GM21526 (cell line): ENCODE measurements around the gene SLC1A2.

Experiments used
- ATAC-seq: cut with Tn5 transposase; IDR thresholded peaks from one replicate; pipeline ENCODE4 v1.9.1; 2021; ENCODE audit warnings: moderate library complexity; ENCODE audit not compliant: unreplicated experiment, low FRiP score

The SLC1A2 gene

DNA sequence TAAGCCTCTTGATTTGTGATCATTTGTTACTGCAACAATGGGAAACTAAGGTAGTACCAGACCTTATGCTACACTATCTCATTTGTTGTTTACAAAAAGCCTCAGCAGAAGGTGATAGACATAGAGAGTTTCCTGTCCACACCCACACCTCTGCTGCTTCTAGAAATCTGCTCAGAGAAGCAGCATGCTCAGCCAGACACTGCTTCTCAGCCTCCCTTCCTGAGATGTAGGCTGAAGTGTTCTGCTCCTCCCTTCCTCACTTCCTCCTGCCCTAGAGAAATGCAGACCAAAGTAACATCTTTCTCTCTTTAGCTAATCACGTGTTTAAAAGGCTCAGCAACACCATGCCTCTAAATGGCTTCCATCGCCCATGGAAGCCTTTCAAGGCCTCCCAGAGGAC lies 88.4 kb downstream of the SLC1A2 start:
- ATAC-seq = peak; percentile 74

DNA sequence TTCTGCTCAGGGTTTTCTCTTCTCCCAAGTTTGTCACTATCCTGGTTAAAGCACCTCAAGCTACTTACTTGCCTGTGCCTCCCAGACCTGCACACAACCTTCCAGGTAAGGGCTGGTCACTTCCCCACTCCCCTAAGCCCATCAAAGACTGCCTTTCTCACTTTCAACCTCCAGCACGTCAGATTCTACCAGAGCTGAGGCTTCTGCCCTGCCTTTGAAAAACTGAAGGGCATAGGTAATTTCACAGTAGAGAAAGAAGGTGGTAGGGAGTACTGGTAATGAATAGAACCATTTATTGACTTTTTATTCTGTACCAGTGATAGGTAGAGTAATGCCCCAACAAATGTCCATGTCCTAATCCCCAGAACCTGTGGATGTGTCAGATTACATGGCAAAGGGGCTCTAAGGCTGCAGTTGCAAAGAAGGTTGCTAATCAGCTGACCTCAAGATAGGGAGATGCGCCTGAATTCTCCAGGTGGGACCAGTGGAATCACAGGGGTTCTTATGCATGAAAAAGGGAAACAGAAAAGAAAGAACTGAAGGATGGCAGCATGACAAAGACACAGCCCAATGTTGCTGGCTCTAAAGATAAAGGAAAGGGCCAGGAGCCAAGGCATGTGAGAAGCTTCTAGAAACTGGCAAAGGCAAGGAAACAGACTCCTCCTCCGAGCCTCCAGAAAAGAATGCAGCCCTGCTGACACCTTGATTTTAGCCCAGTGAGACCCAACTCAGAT lies 89.0 kb downstream of the SLC1A2 start:
- ATAC-seq = no peak

DNA sequence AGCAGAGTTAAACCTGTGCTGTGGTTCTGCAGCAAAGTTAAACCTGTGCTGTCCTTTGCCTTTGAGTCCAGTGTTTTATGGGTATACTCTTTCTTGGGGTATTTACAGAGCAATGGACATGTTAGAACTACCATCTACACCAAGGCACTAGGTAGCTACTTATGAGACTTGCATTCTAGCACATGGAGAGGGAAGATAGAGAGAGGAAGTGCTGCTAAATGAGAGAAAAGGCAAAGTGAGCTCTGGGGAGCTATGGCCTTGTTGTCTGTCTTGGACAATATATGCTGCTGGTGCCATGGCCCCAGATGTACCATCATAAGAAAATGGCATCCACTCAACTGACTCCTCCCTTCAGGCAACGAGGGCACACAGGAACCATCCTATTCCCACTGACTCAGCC lies 91.5 kb downstream of the SLC1A2 start:
- ATAC-seq = no peak

DNA sequence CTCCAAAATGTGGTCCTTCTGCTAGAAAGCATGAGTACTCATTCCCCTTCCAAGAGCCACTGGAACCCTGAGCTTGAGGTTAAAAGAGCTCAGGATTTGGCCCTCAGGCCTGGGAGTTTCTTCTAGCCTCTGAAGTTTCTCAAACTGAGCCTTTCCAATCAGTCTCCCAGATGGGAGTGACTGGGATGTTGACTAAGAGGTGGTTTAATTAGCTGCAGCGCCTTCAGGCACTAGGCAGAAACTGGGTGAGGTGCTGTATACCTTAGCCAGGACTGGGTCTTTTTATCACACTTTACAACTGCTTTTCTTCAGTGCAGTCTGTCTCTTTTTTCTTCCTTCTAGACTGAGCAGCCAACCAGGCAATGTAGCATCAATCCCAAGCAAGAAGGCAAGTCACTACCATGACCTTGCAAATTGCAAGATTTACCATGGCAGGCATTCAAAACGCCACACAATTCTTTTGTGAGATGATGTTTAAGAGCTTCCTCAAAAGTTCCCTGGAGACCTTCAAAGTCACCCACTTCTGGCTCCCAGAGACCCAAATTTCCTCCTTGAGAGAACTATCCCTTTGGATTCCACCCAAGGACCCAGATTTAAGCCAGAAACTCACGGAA lies 93.0 kb downstream of the SLC1A2 start:
- ATAC-seq = no peak

DNA sequence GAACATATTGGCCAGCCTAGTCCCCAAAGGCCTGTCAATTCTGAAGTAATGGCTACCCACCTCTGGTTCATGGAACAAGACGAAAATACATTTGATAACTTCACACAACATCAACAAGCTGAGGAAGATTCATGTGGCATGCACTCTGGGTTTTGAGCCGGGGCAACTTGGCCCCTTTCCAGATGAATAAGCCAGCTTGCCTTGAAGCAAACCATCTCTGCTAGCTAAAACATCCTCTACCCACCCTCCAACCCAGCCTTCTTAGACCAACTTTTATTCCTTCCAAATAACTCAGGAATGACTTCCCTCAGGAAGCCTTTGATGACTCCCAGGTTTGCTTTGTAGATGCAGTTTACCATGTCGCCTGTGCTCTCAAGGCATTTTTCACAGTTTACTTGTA lies 94.4 kb downstream of the SLC1A2 start:
- no peak for ATAC-seq

DNA sequence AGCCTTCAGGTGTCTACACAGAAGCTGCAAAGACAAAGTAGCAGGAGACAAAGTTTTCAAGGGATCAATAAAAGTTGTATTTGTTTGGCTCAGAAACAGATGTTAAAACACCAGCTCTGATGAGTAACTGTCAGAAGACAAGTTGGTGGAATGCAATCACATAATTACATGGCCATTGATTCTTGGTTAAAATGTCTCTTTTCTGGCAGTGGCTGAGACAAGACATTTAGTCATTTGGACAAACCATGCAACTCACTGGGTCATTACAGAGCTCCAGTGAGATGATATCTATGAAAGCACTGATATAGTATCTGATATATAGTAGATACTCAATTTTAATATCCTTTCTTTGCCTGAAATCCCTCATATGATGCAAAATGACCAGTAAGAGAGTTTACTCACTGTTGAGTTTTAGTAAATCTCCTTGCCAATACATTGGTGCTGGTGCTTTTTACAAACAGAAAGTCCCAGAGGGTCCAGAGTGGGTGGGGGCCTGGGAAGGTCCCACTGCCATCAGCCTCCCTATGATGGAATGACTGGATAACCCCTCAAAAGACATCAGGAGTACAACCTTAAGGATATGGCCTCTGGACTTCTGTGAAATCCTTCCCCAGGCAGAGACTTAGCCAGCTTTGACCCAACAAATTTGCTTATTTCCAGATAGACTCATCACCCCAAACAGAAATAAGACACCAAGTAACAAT lies 95.0 kb downstream of the SLC1A2 start:
- no peak for ATAC-seq

DNA sequence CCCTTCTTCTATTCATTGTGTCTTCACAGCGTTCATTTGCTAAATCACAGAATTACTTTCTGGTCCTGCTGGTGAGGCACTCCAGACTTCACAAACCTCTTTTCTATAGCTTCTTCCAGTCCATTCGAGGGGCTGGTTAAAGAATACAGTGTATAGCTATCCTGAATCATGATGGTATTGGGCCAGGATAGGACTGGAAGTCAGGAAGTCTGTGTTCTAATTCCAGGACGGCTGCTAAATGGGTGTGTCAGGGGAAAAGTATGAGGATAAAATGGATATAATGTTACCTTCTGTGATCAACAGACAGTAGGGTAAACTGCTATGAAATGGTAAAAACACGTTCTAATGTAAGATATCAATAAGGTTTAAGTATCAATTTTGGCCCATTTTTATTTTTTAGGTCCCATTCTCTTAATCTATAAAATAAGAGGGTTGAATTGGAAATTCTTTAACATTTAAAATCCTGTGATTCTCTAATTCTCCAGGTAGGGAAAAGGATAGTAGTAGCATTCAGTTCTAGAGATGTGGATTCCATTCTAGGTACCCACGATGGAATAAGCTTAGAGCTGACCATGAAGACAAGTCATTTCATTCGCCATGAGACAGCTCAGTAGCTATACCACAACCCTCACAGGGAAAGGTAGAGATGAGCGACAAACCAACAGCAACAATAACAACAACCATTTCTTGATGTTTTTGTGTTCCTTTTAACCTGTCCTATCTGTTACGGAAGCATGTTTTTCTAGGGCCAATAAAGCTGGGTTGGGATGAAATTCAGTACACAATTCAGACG lies 96.1 kb downstream of the SLC1A2 start:
- no peak for ATAC-seq

DNA sequence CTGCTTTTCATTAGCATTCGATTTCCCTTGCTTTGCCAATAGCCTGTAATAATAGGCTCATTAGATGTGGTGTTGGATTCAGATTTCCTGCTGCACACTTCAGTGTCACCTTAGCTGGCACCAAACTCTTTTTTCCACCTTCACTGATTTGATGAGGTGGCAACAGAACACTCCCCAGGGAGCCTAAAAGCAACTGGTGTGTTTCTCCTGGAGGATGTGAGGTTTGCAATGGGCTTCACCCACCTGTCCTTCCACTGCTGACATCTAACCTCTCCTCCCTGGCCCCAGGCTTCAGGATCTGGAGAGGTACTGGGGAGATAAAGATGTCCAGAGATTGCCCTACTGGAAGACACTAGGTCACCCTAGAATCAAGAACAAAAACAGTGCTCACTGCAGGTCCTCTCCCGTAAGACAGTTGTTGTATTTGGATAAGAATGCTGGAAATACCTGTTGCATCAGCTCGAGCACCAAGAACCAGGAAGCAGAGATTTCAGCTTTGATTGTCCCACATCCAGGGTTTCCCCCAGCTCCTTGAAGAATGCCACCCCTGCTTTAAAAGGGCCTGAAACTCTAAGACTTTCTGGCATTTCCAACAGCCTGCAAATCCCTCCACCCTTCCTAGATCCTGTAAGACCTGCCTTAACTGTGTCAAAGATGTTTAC lies 96.9 kb downstream of the SLC1A2 start:
- ATAC-seq = no peak

DNA sequence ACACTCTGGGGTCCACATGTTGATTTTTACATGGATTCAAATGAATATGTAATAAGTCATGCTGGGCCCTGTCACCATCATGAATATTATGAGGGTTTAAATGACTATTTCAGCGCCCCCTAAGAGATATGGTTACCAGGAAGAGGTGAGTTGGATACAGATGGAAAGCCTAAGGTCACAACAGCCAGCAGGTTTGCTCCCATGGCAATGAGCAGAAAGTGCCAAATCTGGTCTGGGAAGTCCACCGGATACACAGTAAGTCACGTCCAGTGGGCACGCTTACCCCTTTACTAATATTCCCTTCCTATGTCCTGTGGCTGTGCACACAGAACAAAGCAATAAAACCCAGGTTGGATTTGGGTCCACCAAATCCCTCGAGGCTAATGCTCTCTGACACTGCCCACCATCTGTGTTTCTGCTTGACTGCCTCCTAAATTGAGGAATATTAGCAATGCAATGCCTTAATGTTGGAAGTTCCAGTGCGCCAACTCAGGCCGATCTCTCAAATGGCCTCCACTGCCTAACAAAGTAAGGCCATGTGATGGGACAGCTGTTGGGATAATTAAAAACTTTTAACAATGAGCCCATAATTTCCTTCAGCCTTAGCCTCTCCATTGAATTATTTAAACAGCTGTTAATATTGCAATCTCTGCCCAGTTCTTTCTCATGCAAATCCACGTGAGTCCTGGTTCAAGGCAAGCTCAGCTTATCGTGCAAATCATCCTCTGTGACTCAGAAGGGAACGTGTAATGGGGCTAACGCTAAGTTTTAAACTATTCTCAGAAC lies 97.6 kb downstream of the SLC1A2 start:
- ATAC-seq = no peak

DNA sequence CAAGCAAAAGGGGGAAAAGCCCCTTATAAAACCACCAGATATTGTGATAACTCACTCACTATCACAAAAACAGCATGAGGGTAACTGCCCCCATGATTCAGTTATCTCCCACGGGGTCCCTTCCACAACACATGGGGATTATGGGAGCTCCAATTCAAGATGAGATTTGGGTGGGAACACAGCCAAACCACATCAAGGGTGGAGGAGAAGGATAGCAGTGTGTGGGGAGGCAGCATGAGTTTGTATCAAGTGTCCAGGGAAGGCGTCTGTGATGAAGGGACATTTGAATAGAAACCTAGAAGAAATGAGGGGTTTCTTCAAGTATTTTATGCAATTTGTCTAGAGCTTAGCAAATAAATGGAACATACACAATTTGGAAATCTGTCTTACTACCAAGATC lies 98.2 kb downstream of the SLC1A2 start:
- ATAC-seq = no peak

DNA sequence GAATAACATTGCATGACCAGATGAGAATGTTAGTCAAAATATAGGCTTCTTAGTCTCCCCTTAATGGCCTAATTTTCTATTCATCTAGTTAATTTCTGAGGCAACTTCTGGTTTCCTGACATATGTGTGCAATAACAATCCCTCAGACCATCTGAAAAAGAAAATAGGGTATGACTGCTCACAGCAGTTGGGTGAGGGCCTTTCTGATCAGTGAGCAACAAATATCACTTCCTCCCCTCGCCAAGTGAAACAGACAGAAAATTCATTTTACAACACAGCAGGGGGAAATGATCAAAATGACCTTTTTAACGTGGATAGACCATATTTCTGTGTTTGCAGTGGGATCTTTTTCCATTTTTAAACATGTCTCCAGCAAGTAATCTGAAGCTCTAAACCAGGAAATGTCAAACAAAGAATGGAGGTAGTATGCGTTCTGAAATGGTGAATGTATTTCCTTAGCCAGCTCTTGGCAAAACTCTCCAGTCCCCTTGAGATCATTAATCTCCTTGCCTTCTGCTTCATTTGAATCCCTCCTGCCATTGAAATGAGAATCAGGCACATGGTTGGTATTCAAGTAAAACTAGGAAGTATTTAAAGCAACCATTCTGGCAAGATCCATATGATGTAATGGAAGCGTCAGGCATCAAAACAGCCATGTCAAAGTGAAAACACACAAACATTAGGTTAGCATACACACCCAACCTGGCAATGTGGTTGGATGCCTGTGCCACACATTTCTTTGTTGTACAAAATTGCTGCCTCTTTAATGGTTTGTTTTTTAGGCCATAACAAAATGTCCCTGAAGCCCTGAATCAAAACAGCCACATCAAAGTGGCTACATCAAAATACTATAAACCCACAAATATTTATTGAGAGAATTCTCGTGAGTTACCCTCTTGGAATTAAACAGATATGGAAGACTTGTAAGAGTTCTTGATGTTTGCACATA lies 100.1 kb downstream of the SLC1A2 start:
- no peak for ATAC-seq

DNA sequence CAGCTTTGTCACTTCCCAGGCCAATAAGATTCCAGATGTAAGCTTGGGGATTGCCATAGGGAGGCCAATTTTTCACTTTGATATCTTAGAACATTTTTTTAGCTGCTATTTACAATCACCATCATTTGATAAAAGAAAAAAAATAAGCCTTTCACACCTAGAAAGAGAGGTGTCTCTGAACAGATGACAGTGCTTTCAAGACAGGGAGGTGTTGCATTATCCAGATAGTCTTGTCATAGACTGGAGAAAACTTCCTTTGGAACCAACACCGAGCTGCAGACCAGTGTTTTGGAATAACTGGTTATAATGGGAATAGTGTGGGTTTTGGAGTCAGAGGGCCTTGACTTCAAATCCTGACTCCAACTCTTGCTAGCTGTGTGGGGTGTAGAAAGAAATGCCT lies 101.0 kb downstream of the SLC1A2 start:
- ATAC-seq = no peak

DNA sequence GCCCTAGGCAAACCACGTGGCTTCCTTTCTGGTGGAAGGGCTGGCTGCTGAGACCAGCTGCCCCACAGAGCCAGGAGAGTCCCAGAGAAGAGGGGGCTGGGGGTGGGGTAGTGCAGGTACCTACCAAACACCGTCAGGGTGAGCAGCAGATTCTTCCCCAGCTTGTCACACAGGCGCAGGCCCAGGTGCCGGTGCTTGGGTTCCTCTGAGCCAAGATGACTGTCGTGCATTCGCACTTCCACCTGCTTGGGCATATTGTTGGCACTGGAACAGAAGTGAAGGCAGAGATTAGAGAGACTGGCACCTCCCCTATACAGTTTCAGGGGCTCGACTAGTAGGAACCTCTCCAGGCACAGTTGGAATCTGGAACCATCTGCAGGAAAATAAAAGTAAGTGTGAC lies 102.1 kb downstream of the SLC1A2 start:
- ATAC-seq = no peak

DNA sequence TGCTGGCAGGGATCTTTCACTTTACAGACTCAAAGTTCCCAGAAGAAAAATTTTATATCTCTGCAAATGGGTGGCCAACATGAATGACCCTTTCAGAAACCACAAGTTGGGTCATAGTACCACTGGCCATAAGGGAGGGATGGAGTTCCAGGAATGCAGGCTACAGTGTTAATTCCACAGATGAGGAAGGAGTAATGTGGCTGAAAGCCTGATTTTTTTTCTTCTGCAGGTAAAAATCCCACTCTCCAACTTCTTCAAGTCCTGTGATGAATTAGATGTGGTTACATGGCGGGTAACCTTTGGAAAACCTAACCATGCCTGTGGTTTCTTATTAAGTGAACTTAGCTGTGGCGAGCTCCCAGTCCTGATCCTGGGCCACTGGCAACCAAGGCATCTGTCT lies 103.2 kb downstream of the SLC1A2 start:
- no peak for ATAC-seq

DNA sequence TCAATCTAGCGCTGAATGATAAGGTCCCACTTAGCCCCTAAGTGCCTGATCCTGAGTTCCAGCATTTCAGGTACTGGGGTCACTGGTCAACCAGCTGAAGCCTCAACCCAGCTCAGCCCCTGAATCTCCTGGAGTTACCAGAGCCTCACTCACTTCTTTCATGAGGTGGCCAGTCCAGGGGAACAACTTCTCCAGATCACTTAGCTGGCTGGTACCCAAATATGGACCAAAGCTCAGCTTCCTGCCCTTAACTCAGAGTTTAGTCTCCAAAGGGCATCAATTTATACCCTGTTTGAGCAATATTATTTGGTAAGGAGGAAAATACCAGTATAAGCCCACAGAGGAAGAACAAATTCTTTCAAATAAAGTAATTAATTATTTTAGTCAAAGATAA lies 105.6 kb downstream of the SLC1A2 start:
- peak; percentile 7 for ATAC-seq

DNA sequence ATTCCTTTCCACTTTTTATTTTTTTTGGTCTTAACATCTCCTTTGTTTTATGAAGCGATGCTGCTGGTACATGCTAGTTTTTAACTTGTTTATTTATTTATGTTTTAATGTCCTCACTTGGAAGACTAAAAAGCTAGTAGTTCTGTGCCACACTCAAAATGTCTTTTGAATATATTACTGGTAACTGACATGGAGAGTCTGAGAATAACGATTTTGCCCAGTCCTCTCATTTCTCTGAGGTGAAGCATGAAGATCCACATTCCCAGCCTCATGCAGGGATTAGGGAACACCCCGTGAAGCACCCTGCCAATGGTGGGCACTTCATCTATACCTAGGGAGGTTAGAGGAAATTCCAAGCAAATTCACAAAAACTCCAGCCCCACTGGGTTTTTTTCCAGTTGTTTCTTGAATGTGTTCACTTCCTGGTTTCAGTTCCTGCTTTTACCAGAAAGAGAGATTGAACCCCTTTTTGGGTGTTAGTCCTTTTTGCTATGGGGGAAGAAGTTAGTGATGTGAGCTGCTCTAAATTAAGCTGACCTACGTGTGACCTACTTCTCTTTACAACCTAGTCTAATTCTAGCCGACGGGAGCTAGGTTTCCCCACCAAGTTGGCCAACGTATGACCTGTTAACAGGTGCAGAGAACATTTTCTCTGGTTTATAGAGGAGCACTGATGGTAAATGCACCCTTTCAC lies 106.1 kb downstream of the SLC1A2 start:
- ATAC-seq = peak; percentile 88

DNA sequence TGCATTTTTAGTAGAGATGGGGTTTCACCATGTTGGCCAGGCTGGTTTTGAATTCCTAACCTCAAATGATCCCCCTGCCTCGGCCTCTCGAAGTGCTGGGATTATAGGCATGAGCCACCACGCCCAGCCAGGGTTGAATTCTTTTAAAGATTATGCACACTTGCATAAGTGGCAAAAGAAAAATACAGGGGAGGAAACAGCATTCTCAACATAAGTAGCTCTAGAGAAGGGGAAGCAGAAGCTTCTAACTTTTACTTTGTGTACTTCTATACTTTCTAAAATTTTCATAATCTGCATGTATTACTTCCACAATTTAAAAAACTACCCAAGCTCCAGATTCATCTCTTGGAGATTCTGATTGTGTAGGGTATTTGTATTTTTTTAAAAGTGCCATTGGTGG lies 108.0 kb downstream of the SLC1A2 start:
- no peak for ATAC-seq

DNA sequence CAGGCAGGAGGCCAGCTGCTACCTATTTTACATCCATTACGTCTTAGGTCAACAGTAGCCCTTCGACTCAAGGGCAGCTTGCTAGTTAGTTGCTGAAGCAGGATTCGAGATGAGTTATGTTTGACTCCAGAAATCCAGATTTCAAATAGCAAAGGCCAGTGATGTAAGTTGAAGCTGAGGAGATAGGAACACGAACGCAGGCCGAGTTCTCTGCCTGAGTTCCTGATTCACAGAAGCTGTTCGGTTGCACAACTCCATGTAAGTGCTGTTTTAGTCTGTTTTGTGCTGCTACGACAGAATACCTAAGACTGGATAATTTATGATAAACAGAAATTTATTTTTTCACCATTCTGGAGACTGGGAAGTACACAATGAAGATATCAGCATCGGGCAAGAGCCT lies 111.2 kb downstream of the SLC1A2 start:
- no peak for ATAC-seq
